GM10847 (cell line): Measurements from ENCODE around the gene C18orf63.

Source experiments
- POLR2A ChIP-seq: IDR thresholded peaks from 2 replicates; pipeline ENCODE4 v1.6.1; 2011; ENCODE audit not compliant: insufficient read length; ENCODE audit errors: extremely low read depth

The C18orf63 gene

DNA sequence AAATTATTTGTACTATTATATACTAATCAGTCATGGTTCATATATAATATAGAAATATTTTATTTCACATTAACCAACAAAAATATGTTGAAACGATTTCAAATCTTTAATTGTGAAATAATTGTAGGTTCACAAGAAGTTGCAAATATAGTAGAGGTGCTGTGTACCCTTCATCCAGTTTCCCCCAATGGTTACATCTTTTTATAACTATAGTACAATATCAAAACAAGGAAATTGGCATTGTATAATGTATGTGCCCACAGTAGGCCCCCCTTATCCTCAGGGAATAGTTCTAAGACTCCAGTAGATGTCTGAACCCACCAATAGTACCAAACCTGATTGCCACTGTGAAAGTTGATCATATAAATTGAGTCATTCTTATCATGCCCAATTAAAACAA, 16.5 kb upstream of the C18orf63 start:
- no peak for TF ChIP-seq POLR2A

DNA sequence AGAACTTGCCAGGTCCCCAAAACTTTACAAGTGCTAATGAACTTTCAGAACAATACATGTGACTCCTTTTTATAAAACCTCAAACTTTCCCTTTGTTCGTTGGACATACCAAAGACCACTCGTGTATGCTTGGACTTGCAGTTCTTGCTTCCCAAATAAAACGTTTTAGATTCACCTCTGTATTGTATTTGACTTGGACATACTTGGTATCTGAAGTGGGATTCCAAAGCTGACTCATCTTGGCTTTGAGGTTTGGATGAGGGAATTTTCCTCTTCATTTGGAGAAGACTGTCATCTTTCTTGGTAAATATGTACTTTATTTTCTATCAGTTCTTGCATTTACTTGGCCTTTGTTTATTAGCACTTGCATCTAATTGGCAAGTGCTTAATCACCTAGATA, 15.9 kb upstream of the C18orf63 start:
- TF ChIP-seq POLR2A: no peak

DNA sequence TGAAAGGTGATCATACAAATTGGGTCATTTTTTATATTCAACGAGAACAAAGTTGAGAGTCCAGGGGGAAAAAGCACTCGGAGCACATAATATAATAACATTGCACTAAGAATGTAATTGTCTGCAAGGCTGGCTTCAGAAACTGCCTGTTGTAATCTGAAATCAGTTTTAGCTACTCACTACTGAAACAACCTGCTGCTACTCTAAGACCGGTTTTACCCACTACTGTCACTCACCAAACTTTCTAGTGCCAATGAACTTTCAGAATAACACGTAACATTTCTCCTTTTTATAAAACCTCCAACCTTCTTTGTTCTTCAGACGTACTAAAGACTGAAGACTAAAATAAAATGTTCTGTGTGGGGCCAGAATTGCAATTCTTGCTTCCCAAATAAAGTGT, 12.3 kb upstream of the C18orf63 start:
- TF ChIP-seq POLR2A: no peak

- TF ChIP-seq POLR2A: no peak
These were observed 11.7 kb upstream of the C18orf63 start for GRCh38 chr18:74303936-74304335.

DNA sequence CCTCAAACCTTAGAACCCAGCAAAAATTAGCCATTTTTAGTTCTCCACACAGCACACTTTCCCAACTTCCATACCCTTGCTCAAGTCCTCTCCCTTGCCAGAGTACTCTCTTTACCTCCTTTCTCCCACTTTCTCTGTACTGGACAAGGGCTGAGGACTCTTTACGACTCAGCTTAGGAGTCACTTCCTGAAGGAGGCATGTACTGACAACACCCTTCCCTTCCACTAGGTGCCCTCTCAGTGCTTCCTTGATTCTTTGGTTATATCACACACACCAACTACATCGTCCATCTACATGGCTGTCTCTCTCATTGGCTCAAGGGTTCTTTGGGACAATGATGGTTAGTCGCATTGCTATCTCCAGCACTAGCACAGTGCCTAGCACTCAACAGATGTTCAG, 5.2 kb upstream of the C18orf63 start:
- TF ChIP-seq POLR2A: no peak

DNA sequence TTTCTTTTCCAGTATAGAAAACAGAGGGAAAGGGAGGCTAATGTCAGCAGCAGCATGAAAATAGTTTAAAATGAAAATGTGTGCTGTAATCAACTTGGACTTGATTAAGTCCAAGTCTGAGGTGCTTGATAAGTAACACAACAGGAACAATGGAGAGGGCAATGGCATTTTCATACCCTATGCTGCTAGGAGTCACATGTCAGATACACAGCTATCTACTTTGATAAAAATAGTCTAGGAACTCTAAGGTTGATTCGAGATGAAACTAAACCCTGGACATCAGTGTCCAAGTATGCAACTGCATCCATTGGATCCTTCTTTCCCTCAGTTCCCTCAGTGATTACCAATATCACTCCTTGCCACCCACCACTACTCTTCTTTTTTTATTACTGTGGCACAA, 4.6 kb upstream of the C18orf63 start:
- TF ChIP-seq POLR2A: no peak

DNA sequence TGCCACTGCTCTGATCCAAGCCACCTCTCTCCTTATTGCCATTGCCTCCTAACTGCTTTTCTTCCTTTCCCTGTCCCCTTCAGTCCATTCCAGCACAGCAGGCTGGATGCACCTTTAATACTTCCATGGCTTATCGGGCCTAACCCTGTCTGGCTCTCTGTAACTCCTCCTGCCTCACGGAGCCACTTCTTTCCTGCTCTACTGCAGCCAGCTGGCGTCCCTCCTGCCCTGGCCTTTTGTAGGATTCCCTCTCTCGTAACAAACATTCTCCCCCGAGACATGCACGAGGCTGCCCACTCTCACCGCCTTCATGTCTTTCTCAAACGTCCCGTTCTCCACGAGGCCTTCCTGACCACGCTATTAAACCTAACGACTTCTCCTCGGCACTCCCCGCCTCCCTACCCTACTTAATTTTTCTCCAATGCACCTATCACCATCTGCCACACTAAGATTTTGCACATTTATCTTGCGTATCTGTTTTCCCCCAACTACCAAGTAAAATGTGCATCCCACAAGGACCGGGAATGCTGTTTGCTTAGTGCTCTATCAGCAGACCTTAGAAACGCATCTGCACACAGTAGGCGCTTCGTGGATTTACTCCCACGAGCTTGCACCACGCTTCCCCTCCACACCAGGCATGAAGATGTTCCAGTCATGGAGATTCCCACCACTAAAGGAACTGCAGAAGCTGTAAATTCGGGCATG, 728 bp upstream of the C18orf63 start:
- no peak for TF ChIP-seq POLR2A

DNA sequence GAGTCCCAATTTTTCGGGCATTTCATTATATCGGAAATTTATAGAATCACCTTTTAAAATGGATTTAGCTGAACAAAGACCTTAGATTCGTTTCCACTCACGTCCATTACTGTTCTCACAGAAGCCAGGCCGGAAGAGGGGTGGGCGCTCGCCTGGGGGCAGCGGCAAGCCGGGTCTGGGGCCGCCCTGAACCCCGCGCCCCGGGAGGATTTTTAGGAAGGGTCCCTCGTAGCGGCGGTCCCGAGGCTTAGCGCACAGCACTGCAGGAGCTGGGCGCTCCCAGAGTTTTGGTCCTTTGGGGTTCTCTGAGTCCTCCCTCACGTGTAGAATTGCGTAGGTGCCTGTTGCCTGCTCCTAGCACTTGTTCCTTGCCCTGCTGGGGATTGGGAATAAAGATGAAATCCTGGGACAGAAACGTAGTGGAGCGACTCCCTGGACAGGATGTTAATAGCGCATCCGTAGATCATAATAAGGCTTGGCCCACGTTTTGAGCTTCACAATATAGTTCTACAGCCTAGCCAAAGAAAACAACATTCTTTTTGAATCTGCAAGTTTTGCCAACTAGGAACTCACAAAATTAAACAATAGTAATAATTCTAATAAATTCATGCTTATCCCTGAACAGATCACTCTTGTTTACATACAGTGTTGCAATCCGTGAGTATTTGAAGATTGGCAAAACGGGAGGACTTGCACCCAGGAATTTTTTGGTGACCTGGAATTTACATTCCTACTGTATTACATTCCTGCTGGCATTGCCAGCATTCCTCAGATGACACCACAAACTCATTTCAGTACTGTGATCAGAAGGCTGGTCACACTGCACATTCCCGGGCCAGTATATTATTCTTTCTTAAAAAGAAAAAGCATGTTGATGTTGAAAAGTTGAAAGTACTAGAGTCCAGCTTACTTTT, 875 bp downstream of the C18orf63 start:
- no peak for TF ChIP-seq POLR2A

- no peak for TF ChIP-seq POLR2A
These were observed 10.6 kb downstream of the C18orf63 start for GRCh38 chr18:74326231-74326630.

DNA sequence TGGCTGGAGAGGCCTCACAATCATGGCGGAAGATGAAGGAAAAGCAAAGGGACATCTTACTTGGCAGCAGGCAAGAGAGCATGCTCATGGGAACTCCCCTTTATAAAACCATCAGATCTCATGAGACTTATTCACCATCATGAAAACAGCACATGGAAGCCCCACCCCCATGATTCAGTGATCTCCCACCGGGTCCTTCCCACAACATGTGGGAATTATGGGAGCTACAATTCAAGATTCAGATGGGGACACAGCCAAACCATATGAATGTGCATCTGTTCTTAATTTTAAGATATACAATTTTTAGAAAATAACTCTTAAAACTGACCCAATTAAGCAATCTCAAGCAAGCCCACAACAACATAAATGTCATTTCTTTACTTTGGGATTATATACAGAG, 12.6 kb downstream of the C18orf63 start:
- no peak for TF ChIP-seq POLR2A

DNA sequence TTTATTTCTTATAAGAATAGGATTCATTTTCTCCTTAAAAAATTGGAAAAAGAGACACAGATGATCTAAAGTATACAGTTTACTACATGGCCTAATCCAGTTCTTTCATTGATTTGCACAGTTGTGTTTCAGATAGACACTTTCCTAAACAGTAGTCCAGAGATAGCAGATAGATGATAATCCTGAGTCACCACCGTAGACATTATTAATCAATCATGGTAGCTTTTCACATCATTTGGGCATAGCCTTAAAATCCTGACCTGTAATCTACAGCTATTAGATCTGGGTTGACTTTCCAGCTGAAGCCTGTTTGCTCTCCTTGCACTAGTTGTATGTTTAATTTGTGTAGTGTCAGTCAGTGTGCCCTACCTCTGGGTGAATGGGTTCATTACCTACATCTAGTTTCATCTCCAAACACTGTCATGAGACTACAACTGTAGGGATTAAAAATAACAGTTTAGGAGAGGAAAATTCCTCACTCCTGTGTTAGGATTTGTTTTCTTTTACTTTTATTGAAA, 14.1 kb downstream of the C18orf63 start:
- no peak for TF ChIP-seq POLR2A

DNA sequence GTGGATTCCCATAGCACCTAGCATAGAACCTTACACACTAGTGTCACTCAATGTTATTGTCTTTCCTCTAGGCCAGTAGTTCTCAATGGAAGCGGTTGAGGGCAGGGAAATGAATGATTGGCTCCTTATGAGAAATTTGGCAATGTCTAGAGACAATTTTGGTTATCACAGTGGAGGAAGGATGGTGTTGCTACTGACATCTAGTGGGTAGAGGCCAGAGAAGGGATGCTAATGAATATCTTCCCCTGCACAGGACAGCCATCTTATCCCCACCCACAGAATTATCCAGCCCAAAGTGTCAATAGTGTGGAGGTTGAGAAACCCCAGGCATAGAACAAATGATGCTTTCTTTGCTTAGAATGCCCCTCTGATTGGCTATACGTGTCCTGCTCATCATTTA, 15.8 kb downstream of the C18orf63 start:
- TF ChIP-seq POLR2A: no peak

DNA sequence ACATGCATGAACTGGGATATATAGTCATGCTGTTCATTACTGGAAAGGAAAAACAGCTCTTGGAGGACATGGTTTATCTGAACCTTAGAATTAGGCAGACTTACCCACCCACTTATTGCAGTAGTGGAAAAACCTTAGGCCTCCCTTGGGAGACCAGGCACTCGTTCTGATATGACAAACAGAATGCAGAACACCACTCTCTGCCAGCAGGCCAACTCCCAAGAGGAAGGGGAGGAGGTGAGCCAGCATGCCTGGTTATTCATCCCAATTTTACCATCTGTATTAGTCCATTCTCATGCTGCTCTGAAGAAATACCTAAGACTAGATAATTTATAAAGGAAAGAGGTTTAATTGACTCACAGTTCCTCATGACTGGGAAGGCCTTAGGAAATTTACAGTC, 17.5 kb downstream of the C18orf63 start:
- no peak for TF ChIP-seq POLR2A

DNA sequence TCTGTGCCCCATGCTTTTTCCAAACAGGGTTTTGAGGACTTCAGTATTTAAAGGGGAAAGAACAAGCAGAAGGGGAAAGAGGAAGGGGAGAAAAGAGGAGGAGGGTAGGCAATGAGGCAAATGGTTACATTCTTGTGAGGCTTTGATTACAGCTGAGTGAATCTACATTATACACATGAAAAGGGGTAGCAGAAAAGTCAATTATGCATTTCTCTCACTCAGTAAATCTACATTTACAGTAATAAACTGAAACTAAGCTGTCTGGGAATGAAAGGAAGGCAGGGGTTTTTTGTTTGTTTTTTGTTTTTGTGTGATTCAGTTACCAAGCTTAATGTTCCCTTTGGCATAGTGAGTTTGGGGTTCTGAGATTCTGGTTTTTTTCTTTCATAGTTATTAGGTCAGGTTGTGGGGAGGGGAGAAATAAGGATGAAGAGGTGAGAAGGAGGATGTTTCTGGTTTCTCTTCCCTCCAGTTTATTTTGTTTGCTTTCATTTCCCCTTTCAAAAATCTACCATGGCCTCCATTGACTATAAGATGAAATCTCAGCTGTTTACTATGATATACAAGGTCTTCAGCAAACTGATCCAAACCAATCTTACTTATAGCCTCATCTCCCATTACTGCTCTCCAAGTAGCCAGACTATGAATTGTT, 18.7 kb downstream of the C18orf63 start:
- no peak for TF ChIP-seq POLR2A

GRCh38 chr18:74336656-74337055, 21.0 kb downstream of the C18orf63 start:
- no peak for TF ChIP-seq POLR2A
